K562 (cell line): ENCODE results near the gene GADD45B. TPM values are rescaled to one million over a fixed set of nuclear protein-coding genes. Genes with fewer than 3 reads are reported as not detected.
A peak's percentile ranks its signal among the peaks of the same experiment; 100 is the strongest.

Source experiments
- ATAC-seq: fragments of 200-7000 bp; cut with Tn5 transposase; 3 replicates; pipeline ENCODE4 v1.9.1; 2020; ENCODE audit warnings: moderate library complexity
- BruUV-seq: library from RNA; stranded (reverse); fragments of 400-500 nt; replicated peaks from 2 replicates; lab custom pipeline; 2021; lab: Mats Ljungman, UMichigan
- CTCF ChIA-PET: fragments of 300-600 bp; formaldehyde crosslinking; extraction: SDS; loops from one replicate; lab custom pipeline; 2021; ENCODE audit warnings: low intra/inter-chr PET ratio; lab: Yijun Ruan, JAX
- POLR2A ChIA-PET: fragments of 300-600, 350-650 bp; sonication (Branson Sonifier 250); formaldehyde crosslinking; extraction: SDS; loops from one replicate; lab custom pipeline; 2021; ENCODE audit warnings: antibody characterized with exemption, inconsistent platforms; lab: Yijun Ruan, JAX
- DNase-seq, 4 experiments: peaks; one replicate each; pipeline versions ENCODE4 v3.0.0 to v3.0.0-alpha.2; 2011 to 2018; ENCODE audit warnings: low spot score in 3 of 4, mixed read lengths in 3 of 4; ENCODE audit errors: extremely low read depth in 1 of 4
- FAIRE-seq: peaks from 2 replicates; lab custom pipeline; 2011; peaks lifted over from hg19 to GRCh38; lab: Jason Lieb, UNC
- H2AFZ ChIP-seq: 2 replicates; pipeline ENCODE4 v1.6.0; 2011; ENCODE audit warnings: low read depth, low read length, control low read depth, inconsistent platforms
- H3K27ac ChIP-seq: fragments of 200-600 bp; 3 replicates; pipeline ENCODE4 v1.8.0; 2011; ENCODE audit warnings: low read depth, mild to moderate bottlenecking, control low read depth, inconsistent platforms, low read length, moderate library complexity, mixed read lengths; ENCODE audit errors: extremely low read depth
- H3K27me3 ChIP-seq, 2 experiments: fragments of 300-600 bp in 1 of 2; 2 replicates in 1 of 2; 3 replicates in 1 of 2; pipeline versions ENCODE4 v1.6.0 to v1.8.0; 2011; ENCODE audit warnings: inconsistent platforms in 2 of 2, low read length in 2 of 2, mild to moderate bottlenecking in 1 of 2, mixed read lengths in 1 of 2, moderate library complexity in 1 of 2; ENCODE audit not compliant: control insufficient read depth in 2 of 2, insufficient read depth in 2 of 2
- H3K36me3 ChIP-seq: fragments of 300-600 bp; 3 replicates; pipeline ENCODE4 v1.8.0; 2011; ENCODE audit warnings: mild to moderate bottlenecking, low read length, inconsistent platforms; ENCODE audit not compliant: control insufficient read depth, insufficient read depth
- H3K4me1 ChIP-seq, 2 experiments: fragments of 200-600 bp in 1 of 2; replicated peaks in 1 of 2; 2 replicates in 1 of 2; 3 replicates in 1 of 2; pipeline versions ENCODE4 v1.5.1 to v1.8.0; 2011; ENCODE audit warnings: inconsistent platforms in 2 of 2, low read length in 2 of 2, mild to moderate bottlenecking in 1 of 2, mixed read lengths in 1 of 2, moderate library complexity in 1 of 2; ENCODE audit not compliant: control insufficient read depth in 2 of 2, insufficient read depth in 2 of 2
- H3K4me2 ChIP-seq: 2 replicates; pipeline ENCODE4 v1.6.1; 2011; ENCODE audit warnings: low read length, control low read depth, inconsistent platforms, mixed read lengths; ENCODE audit not compliant: insufficient read depth
- H3K4me3 ChIP-seq: fragments of 200-600 bp; sonication (generic), shearing (Covaris generic); 2 replicates; pipeline ENCODE4 v1.5.1; 2016; ENCODE audit warnings: control low read depth, inconsistent platforms
- H3K79me2 ChIP-seq: fragments of 200-600 bp; 3 replicates; pipeline ENCODE4 v1.8.0; 2011; ENCODE audit warnings: low read length, inconsistent platforms; ENCODE audit not compliant: control insufficient read depth, insufficient read depth
- H3K9ac ChIP-seq, 2 experiments: 2 replicates each; pipeline versions ENCODE4 v1.6.0 to v1.6.1; 2011; ENCODE audit warnings: low read depth in 2 of 2, low read length in 2 of 2, control low read depth in 1 of 2, inconsistent platforms in 1 of 2, mild to moderate bottlenecking in 1 of 2, mixed read lengths in 1 of 2; ENCODE audit not compliant: insufficient read depth in 1 of 2
- H3K9me1 ChIP-seq: one replicate; pipeline ENCODE4 v1.6.0; 2011; ENCODE audit warnings: inconsistent platforms, mild to moderate bottlenecking, low read length, moderate library complexity; ENCODE audit not compliant: control insufficient read depth, insufficient read depth
- H3K9me3 ChIP-seq: replicated peaks from 2 replicates; pipeline ENCODE4 v1.5.1; 2011; ENCODE audit warnings: low read depth, low read length, inconsistent platforms; ENCODE audit not compliant: control insufficient read depth, insufficient read depth
- H4K20me1 ChIP-seq: replicated peaks from 2 replicates; pipeline ENCODE4 v1.6.1; 2011; ENCODE audit warnings: low read length, inconsistent platforms, mixed read lengths; ENCODE audit not compliant: control insufficient read depth, insufficient read depth
- ADNP ChIP-seq: fragments of 200-800 bp; sonication (Bioruptor generic); IDR thresholded peaks from 2 replicates; pipeline ENCODE4 v1.6.1; 2016; ENCODE audit warnings: missing genetic modification characterization, missing compliant biosample characterization
- FOXK2 ChIP-seq, 2 experiments: fragments of 450-650 bp; IDR thresholded peaks in 1 of 2; conservative IDR thresholded peaks in 1 of 2; 2 replicates each; pipeline ENCODE4 v1.6.1; 2016; ENCODE audit warnings: low read depth in 2 of 2, mild to moderate bottlenecking in 1 of 2
- KDM1A ChIP-seq, 2 experiments: fragments of 450-650 bp; IDR thresholded peaks; 2 replicates each; pipeline ENCODE4 v1.6.1; 2016; ENCODE audit warnings: mild to moderate bottlenecking in 2 of 2
- LEF1 ChIP-seq: fragments of 450-650 bp; IDR thresholded peaks from 2 replicates; pipeline ENCODE4 v1.6.1; 2016; ENCODE audit warnings: mild to moderate bottlenecking
- NFIC ChIP-seq: fragments of 450-650 bp; IDR thresholded peaks from 2 replicates; pipeline ENCODE4 v1.6.1; 2017; ENCODE audit warnings: mild to moderate bottlenecking, inconsistent platforms
- RBBP5 ChIP-seq: fragments of 200-600 bp; sonication (generic); IDR thresholded peaks from 2 replicates; pipeline ENCODE4 v1.6.1; 2012; ENCODE audit warnings: borderline replicate concordance, mild to moderate bottlenecking, low read length, control low read depth, inconsistent platforms; ENCODE audit not compliant: insufficient read depth, poor library complexity, severe bottlenecking
- TEAD2 ChIP-seq: fragments of 450-650 bp; IDR thresholded peaks from 2 replicates; pipeline ENCODE4 v1.6.1; 2016; ENCODE audit warnings: missing genetic modification characterization, control low read depth, missing compliant biosample characterization
- ZBTB33 ChIP-seq: sonication (generic); formaldehyde crosslinking; IDR thresholded peaks from 2 replicates; pipeline ENCODE4 v1.8.1; 2023; ENCODE audit warnings: mild to moderate bottlenecking, missing genetic modification reagents
- WGBS: fragments of 100-300 bp; shearing (Covaris generic); methylation state at CpG from one replicate; pipeline ENCODE4 v1.1.6; 2016; ENCODE audit warnings: low coverage, mixed read lengths; ENCODE audit not compliant: insufficient coverage; ENCODE audit errors: missing lambda C conversion rate; 5-methylcytosine and 5-hydroxymethylcytosine counted together
- in situ Hi-C: fragments of 300-500 bp; cut with MboI; formaldehyde crosslinking; loops from 4 replicates; pipeline ENCODE4 v1.15.0; 2018; ENCODE audit warnings: inconsistent platforms, mixed read lengths
- intact Hi-C: fragments of 100-400 bp; cut with micrococcal nuclease; formaldehyde crosslinking; loops from 2 replicates; pipeline ENCODE4 v1.14.2; 2022
- polyA plus RNA-seq, 8 experiments: library from polyadenylated mRNA; depleted of rRNA in 4 of 8; stranded (reverse) in 5 of 8; unstranded in 3 of 8; fragments of >200 nt; fragmentation: Nextera tagmentation in 2 of 8; fragmentation: Illumina TruSeq in 1 of 8; extraction: Ambion mirVana in 2 of 8; extraction: Trizol in 1 of 8; gene quantifications; 2 replicates each; pipeline versions ENCODE4 v1.2.1 to v1.2.3, GENCODE V29; 2011 to 2014; ENCODE audit warnings: inconsistent platforms in 1 of 8, missing spikeins in 1 of 8
- total RNA-seq, 7 experiments: library from RNA; depleted of rRNA in 6 of 7; stranded (reverse); fragments of >200 nt in 6 of 7; fragmentation: Illumina TruSeq in 2 of 7; extraction: Trizol in 2 of 7; gene quantifications; 2 replicates each; pipeline versions ENCODE4 v1.2.1 to v1.2.3, GENCODE V29; 2011 to 2021; ENCODE audit warnings: low replicate concordance in 1 of 7

GADD45B gene
- total and polyA plus RNA-seq, 9 of the 15 experiments (the other 6 are each of a cell fraction or from before 2014, with no cell fraction given): 0.06 to 4.1 (median 2.1) TPM

DNA sequence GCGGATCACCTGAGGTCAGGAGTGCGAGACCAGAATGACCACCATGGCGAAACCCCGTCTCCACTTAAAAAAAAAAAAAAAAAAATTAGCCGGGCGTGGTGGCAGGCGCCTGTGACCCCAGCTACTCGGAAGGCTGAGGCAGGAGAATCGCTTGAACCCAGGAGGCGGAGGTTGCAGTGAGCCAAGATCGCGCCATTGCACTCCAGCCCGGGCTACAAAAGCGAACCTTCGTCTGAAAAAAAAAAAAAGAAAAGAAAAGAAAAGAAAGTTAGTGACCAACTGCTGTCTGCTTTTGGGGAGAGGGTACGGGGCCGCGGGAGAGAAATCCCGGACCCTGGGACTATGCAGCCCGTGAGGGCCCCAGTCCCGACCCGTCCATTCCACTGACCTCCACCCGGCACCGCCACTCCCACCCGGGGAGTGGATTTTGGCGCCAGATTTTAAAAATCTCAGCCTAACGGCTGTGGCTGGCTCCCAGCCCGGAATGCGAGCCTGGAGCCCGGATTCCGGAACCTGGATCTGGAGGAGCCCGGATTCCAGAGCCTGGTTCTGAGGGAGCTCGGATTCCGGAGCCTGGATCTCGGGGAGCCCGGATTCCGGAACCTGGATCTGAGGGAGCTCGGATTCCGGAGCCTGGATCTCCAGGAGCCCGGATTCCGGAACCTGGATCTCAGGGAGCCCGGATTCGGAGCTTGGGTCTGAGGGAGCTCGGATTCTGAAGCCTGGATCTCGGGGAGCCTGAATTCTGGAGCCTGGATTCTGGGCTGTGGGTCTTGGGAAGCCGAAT lies 13.1 kb upstream of the GADD45B start:
- H3K79me2 ChIP-seq: no peaks in the 10 kb centered on the region
- 63% methylated on average over 20 of the region's 46 CpGs for WGBS
- 0 out of 2 replicates have a peak, but pooled peaks have one; percentile 21 for TF ChIP-seq ADNP
- peak; percentile 39; the same call in 1 of the 2 replicates for TF ChIP-seq ZBTB33 (CRISPR knock-in tag)
- no peak for TF ChIP-seq LEF1
- TF ChIP-seq RBBP5: no peak
- TF ChIP-seq NFIC: peak; percentile 41; the same call in 1 of the 2 replicates
- 0 out of 2 replicates have a peak, but pooled peaks have one; percentile 34 for TF ChIP-seq TEAD2 (tag)
- TF ChIP-seq KDM1A (IDR thresholded peaks at IDR 0.05): peak; percentile 51 to 68; a peak in 3 of 4 replicates
- TF ChIP-seq FOXK2 (conservative IDR thresholded peaks at IDR 0.05 in 1 of 2, IDR thresholded peaks at IDR 0.05 in 1 of 2; ENCODE audit: low read depth in 2 of 2): no peak
- DNase-seq (no peak), ATAC-seq (no peak), FAIRE-seq (no peak)
- H3K4me1 ChIP-seq: peaks cover 0 to 20% of the 10 kb centered on the region in 2 experiments; a peak in 2 of 5 replicates
- POLR2A ChIA-PET: interaction anchor here (0.7 to 3.4 kb wide), 3 partner anchors 9 to 356 kb away, joined by 3 to 15 read pairs (median 4); partner anchors contain the start of gene GADD45B
- no peaks in the 10 kb centered on the region for H3K36me3 ChIP-seq
- no peaks in the 10 kb centered on the region for H3K27me3 ChIP-seq
- H4K20me1 ChIP-seq: no peaks in the 10 kb centered on the region
- H3K4me3 ChIP-seq: no peak overlapping the region
- in situ Hi-C loops (no loop called here), intact Hi-C loops (no loop called here)
- no TSS peak for BruUV-seq
- no peak overlapping the region for H3K27ac ChIP-seq
- CTCF ChIA-PET: no interaction called here
- H3K9me1 ChIP-seq: no peaks in the 10 kb centered on the region
- no peaks in the 10 kb centered on the region for H3K9me3 ChIP-seq
- no peak overlapping the region for H3K9ac ChIP-seq
- no peak overlapping the region for H3K4me2 ChIP-seq
- H2AFZ ChIP-seq: no peak overlapping the region
